Muscle layer of duodenum (tissue), 2 donors: ENCODE results near the gene KCMF1.

Experiments used
- H3K27ac ChIP-seq: one replicate; pipeline ENCODE4 v1.7.0; 2013; ENCODE audit warnings: mild to moderate bottlenecking, low read length
- H3K27me3 ChIP-seq: one replicate; pipeline ENCODE4 v1.7.0; 2013; ENCODE audit warnings: low read depth, mild to moderate bottlenecking, control low read depth, low read length
- H3K36me3 ChIP-seq, 2 donors: one replicate each; pipeline ENCODE4 v1.7.0; 2013; ENCODE audit warnings: low read length in 2 of 2, control low read depth in 1 of 2, mild to moderate bottlenecking in 1 of 2; ENCODE audit not compliant: insufficient read depth in 2 of 2, control insufficient read depth in 1 of 2
- H3K4me1 ChIP-seq, 2 donors: one replicate each; pipeline ENCODE4 v1.7.0; 2013; ENCODE audit warnings: low read length in 2 of 2, mild to moderate bottlenecking in 2 of 2, control low read depth in 1 of 2, moderate library complexity in 1 of 2; ENCODE audit not compliant: insufficient read depth in 2 of 2, control insufficient read depth in 1 of 2
- H3K4me3 ChIP-seq, 2 donors: one replicate each; pipeline ENCODE4 v1.7.0; 2013; ENCODE audit warnings: low read length in 2 of 2, low read depth in 1 of 2, mild to moderate bottlenecking in 1 of 2
- H3K9me3 ChIP-seq, 2 donors: one replicate each; pipeline ENCODE4 v1.7.0; 2013; ENCODE audit warnings: low read length in 2 of 2, control low read depth in 1 of 2, mild to moderate bottlenecking in 1 of 2; ENCODE audit not compliant: control insufficient read depth in 1 of 2
- donor health status: healthy.

Gene KCMF1

GRCh38 chr2:85066006-85066740, 95.2 kb downstream of the KCMF1 start:
- no peaks in the 10 kb centered on the region for H3K36me3 ChIP-seq
- peaks cover 5% of the 10 kb centered on the region for H3K27me3 ChIP-seq
- no peak overlapping the region for H3K4me3 ChIP-seq
- no peak overlapping the region for H3K27ac ChIP-seq
- no peaks in the 10 kb centered on the region for H3K4me1 ChIP-seq
- no peaks in the 10 kb centered on the region for H3K9me3 ChIP-seq

DNA sequence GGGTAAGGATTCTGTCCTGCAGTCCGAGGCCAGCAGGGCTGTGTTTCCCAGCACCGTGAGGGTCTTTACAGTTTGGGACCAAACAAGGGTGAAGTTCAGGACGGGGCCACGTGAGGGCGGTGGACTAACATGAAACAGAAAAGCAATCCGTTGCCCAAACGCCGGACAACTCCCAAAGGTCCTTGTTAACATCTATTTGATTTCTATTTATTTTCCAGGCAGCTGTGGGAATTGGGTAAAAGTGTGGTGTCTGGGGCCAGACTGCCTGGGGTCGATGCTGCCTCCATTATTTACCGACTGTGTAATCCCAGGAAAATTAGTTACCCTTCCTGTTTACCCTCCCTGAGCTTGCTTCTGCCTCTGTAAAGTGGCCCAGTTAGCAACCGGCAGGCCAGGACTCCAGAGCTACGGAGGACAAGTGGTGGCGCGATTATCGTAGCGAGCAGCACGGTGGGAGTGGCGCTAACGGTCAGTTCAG, 96.0 kb downstream of the KCMF1 start:
- Histone ChIP-seq H3K4me3 (peak overlapping the region; percentile 46 to 60), H3K9me3 (no peaks in the 10 kb centered on the region), H3K27ac (no peak overlapping the region), H3K4me1 (no peaks in the 10 kb centered on the region), H3K27me3 (peaks cover 5% of the 10 kb centered on the region), H3K36me3 (no peaks in the 10 kb centered on the region)

- peaks cover 1% of the 10 kb centered on the region for H3K27me3 ChIP-seq
- no peaks in the 10 kb centered on the region for H3K36me3 ChIP-seq
- H3K9me3 ChIP-seq = no peaks in the 10 kb centered on the region
- H3K27ac ChIP-seq = no peak overlapping the region
- no peaks in the 10 kb centered on the region for H3K4me1 ChIP-seq
- no peak overlapping the region for H3K4me3 ChIP-seq
Observed at GRCh38 chr2:85071096-85071495, 100.1 kb downstream of the KCMF1 start.

GRCh38 chr2:85073033-85073432, 102.1 kb downstream of the KCMF1 start:
- H3K36me3 ChIP-seq = no peaks in the 10 kb centered on the region
- no peaks in the 10 kb centered on the region for H3K4me1 ChIP-seq

DNA sequence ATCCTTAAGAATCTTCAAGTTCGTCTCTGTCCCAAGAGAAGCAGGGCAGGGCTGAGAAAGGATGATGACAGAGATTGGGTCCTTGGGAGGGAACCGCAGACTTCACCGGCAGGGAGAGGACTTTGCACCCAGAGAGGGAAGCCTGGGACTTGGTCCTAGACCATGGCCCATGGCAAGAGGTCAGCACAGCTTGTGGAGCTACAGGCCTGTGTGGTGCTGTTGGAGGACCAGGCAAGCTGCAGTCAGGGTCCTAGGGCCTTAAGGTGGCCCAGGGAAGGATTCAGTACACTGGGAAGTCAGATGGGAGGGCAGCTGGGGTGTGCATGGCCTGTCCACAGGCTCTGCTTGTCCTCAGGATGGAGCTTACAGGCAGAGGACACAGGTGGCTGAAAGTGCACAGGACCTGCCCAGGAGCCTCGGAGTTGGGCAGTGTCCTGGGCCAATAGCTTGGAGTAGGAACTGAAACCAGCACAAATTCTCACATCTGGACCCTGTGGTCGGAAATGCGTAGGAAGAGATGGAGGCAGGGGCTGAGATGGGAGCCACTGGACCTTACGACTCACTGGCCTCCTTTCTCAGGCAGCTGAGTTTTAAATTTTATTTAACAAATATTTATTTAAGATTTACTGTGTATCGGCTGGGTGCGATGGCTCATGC, 105.8 kb downstream of the KCMF1 start:
- Histone ChIP-seq H3K27ac (no peak overlapping the region), H3K9me3 (peaks cover 0 to 3% of the 10 kb centered on the region in 2 donors)

More at GRCh38 chr2:85073033-85073432, 102.1 kb downstream of the KCMF1 start:
- H3K4me3 ChIP-seq = no peak overlapping the region
- no peaks in the 10 kb centered on the region for H3K9me3 ChIP-seq
- H3K27me3 ChIP-seq = no peaks in the 10 kb centered on the region
- H3K27ac ChIP-seq = no peak overlapping the region

DNA sequence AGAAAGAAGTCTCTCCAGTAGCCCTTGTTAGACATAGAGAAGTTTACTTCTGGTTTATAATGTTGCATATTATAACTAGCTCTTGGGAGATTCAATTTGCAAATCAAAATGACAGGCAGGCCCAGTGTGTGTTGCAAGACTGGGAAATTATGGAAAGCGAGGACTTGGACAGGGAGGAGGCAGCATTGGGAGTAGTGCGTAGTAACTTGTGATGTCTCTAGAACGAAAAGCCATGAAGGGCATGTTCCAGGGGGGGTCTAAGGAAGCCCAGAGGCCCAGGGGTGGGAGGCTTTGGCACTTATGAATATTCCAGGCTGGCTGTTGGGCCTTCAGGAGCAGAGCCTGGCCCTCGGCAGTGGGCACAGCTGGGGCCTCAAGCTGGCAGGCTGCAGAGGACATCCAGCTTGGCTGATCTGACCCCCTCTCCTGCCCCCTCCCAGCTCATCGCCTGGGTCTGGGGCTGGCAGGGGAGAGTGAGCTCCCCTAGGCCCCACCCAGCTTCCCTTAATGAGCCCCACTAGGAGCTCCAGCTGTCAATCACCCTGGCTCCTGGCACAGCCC, 107.0 kb downstream of the KCMF1 start:
- no peaks in the 10 kb centered on the region for H3K27me3 ChIP-seq
- H3K9me3 ChIP-seq = peaks cover 4 to 8% of the 10 kb centered on the region in 2 donors
- H3K36me3 ChIP-seq = no peaks in the 10 kb centered on the region
- no peak overlapping the region for H3K27ac ChIP-seq
- no peak overlapping the region for H3K4me3 ChIP-seq
- H3K4me1 ChIP-seq = no peaks in the 10 kb centered on the region

More for the DNA sequence above, 105.8 kb downstream of the KCMF1 start:
- H3K4me1 ChIP-seq = no peaks in the 10 kb centered on the region
- H3K36me3 ChIP-seq = no peaks in the 10 kb centered on the region
- no peak overlapping the region for H3K4me3 ChIP-seq
- H3K27me3 ChIP-seq = no peaks in the 10 kb centered on the region

- no peaks in the 10 kb centered on the region for H3K4me1 ChIP-seq
- no peak overlapping the region for H3K4me3 ChIP-seq
- no peaks in the 10 kb centered on the region for H3K27me3 ChIP-seq
- H3K27ac ChIP-seq = no peak overlapping the region
- H3K36me3 ChIP-seq = no peaks in the 10 kb centered on the region
- H3K9me3 ChIP-seq = peaks cover 4 to 10% of the 10 kb centered on the region in 2 donors
Observed at GRCh38 chr2:85078536-85078935, 107.6 kb downstream of the KCMF1 start.

DNA sequence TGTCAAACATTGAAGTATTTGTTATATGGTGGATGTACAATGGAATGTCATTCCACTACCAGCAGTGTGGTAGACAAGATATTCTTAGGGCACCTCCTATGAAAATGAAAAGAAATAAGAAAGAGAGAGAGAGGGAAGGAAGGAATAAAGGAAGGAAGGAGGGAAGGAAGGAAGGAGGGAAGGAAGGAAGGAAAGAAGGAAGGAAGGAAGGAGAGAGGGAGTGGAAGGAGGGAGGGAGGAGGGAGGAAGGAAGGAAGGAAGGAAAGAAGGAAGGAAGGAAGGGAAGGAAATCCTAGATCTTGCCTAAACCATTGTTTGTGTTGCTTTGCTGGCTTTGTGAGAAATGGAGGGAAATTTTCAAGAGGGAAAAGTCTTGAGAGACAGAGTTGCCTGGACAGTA, 112.1 kb downstream of the KCMF1 start:
- Histone ChIP-seq H3K27ac (no peak overlapping the region), H3K4me1 (no peaks in the 10 kb centered on the region), H3K27me3 (no peaks in the 10 kb centered on the region), H3K4me3 (no peak overlapping the region), H3K9me3 (peaks cover 4 to 10% of the 10 kb centered on the region in 2 donors), H3K36me3 (no peaks in the 10 kb centered on the region)

DNA sequence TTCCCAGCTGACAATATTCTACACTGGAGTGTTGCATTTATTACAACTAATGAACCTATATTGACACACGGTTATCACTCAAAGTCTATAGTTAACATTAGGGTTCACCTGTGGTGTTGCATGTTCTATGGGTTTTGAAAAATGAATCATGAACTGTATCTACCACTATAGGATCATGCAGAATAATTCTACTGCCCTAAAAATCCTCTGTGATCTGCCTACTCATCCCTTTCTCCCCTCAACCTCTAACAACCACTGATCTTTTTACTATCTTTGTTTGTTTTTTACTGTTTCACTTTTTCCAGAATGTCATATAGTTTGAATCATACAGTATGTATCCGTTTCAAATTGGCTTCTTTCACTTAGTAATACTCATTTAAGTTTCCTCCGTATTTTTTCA, 114.6 kb downstream of the KCMF1 start:
- Histone ChIP-seq H3K27ac (no peak overlapping the region), H3K36me3 (no peaks in the 10 kb centered on the region), H3K27me3 (no peaks in the 10 kb centered on the region), H3K4me1 (no peaks in the 10 kb centered on the region), H3K4me3 (no peak overlapping the region), H3K9me3 (peaks cover 4 to 10% of the 10 kb centered on the region in 2 donors)

DNA sequence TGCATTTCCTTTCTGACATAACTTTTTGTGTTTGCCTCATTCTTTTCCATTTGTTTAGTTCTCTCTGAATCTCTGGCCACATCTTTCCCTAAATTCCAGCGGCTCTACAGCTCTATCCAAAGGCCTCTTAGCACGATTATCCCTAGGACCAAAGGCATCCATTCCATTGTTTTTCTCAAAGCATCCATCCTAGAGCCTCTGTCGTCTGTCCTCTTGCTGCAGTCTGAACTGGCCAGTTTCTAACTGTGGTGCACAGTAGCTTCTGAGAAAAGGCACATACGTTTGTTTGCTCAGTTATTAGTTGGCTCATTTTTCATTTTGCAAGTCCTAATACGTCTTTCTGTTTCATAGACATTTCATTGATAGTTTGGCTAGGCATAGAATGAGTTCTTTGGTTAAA, 116.6 kb downstream of the KCMF1 start:
- H3K36me3 ChIP-seq = no peaks in the 10 kb centered on the region
- no peaks in the 10 kb centered on the region for H3K4me1 ChIP-seq
- no peak overlapping the region for H3K4me3 ChIP-seq
- H3K27me3 ChIP-seq = no peaks in the 10 kb centered on the region
- H3K9me3 ChIP-seq = peaks cover 4% of the 10 kb centered on the region in 2 donors
- H3K27ac ChIP-seq = no peak overlapping the region

- Histone ChIP-seq H3K27me3 (no peaks in the 10 kb centered on the region), H3K36me3 (no peaks in the 10 kb centered on the region), H3K4me3 (no peak overlapping the region), H3K4me1 (no peaks in the 10 kb centered on the region), H3K27ac (no peak overlapping the region), H3K9me3 (no peaks in the 10 kb centered on the region)
Observed at GRCh38 chr2:85088921-85089320, 118.0 kb downstream of the KCMF1 start.
